Stimulated activated CD4-positive, alpha-beta T cell treated with anti-CD3 and anti-CD28 coated beads, Interleukin-12 subunit alpha, Interleukin-12 subunit beta, amount 100 ng/mL, for 24 hours (primary cell): Measurements from ENCODE around the gene TESPA1.
"Not testable (repeated sequence)": the region's sequence is repeated elsewhere in the genome, so short reads cannot be mapped to it uniquely, and the experiment has no call there.

Experiments used
- DNase-seq, 2 experiments: peaks; one replicate each; pipeline ENCODE4 v3.0.0-alpha.2; 2020; ENCODE audit warnings: low read depth in 2 of 2

TESPA1 gene

DNA sequence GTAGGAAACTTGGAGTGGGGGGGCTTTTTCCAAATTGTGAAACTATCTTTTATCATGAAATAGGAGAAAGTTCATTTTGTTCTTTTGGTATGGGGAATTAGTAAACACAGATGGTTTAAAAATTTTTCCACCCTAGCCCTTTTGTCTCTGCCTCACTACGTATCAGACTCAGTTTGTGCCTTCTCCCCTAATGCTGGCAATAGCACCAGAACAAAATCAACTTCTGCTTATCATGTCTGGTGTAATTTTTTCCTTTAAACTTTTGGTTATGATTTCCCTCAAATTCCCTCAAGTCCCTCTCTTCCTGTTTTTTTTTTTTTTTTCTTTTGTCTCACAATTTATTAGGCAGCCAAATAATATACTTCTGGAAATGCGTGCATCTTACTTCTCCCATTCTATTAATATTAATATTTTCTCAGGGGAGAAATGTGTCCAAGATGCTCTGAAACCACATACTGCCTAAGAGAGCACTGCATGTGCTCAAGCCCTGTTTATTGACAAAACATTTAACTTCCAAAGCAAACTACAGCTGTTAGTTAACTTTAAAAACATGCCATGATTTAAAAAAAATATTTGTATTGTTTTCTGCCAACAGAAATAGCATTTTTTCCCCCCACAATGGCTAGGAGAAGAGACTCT, 35.4 kb downstream of the TESPA1 start:
- DNase-seq: no peak

DNA sequence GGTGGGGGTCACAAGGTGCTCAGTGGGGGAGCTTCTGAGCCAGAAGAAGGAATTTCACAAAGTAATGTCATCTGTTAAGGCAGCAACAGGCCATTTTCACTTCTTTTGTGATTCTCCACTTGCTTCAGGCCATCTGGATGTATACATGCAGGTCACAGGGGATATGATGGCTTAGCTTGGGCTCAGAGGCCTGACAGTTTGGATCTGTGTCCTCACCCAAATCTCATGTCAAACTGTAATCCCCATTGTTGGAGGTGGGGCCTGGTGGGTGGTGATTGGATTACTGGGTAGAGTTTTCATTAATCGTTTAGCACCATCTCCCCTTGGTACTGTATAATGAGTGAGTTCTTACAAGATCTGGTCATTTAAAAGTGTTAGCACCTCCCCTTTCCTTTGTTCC, 36.4 kb downstream of the TESPA1 start:
- DNase-seq: no peak

DNA sequence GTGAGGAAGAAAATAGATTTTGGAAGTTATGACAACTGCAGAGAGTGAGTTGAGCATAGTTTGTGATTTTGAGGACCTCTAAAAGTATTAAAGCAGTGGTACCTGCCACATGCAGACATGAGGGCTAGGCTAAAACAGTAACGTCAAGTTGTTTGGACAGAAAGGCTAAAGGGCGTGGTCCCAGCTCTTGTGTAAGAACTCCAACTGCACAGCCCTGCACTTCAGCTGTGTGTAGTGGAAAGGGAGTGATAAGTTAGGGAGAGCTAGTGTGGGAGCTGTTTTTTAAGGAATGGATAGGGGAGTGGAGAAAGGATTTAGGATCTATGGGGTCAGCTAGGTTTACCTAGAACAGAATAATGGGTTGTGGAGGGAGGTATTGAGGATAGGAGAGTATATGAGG, 39.5 kb downstream of the TESPA1 start:
- DNase-seq: no peak

DNA sequence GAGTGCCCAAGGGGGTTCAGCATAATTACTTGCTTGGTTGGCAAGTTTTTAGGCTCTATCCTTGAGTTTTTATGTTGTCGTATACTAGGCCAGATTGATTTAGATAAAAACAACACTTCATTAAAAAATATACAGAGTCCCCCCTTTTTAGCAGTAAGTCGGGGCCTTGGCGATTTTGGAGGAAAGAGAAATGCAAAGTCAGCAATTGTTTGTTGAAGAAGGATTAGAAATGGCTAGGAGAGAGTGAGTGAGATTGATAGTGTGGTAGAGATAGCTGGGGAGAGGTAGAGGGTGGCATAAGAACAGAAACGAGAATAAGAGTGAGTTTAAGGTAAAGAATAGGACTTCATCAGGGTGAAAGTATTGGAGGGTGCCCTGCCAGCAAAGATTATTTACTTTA, 41.3 kb downstream of the TESPA1 start:
- DNase-seq: not testable (repeated sequence)

DNA sequence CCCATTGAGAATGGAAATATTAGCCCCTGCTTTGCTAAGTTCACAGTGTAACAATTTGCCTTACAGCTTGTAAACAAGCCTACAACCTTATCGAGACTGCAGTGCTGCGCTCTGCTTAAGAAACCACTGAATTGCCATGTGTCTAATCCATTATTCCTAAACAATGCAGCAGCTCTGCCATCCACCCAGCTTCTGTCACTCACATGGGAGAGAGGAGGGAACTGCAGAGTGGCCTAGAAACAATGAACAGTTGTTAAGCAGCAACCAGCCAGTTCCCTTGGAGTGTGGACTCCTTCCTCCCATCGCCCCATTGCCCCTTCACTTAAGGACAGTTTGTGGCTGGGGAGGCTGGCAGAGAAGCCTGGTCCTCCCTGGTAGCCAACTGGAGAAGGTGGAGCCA, 42.9 kb downstream of the TESPA1 start:
- no peak for DNase-seq

DNA sequence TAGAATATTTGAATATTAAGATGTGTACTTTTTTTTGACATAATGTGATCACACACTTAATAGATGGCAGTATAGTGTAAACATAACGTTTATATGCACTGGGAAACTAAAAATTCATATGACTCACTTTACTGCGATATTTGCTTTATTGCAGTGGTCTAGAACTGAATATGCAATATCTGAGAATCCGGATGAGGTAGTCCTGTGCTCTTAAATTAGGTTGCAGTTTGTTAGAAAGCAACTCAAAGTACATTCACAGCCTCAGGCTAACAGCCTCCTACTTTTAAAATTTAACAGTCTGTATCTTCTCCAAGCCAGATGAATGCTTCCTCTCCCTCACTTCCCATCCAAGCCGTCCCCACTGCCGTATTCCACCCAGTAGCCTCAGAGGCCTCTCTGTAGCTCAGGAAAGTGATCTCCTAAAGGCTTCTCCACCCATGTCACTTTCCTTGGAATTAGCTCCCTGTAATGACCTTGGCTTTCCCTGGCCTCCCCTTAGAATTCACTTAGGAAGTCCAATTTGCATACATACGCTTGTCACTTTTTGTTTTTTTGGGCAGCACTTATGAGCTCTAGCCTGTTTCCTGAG, 43.7 kb downstream of the TESPA1 start:
- DNase-seq: no peak

DNA sequence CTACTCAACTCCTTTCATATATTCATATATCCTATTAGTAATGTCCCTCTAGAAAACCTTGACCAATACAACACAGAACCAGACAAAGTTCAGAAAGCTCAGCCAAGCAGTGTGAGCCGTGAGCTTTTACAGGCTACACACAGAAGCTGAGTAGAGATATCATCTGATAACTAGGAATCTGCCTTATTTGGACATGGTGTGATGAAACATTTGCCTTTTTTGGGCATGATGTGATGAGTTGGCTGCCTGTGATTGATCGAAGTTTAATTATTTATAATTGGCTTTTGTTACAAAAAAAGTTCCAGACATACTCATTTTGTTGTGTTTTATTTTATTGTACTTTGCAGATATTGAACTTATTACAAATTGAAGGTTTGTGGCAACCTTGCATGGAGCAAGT, 46.6 kb downstream of the TESPA1 start:
- DNase-seq: no peak

DNA sequence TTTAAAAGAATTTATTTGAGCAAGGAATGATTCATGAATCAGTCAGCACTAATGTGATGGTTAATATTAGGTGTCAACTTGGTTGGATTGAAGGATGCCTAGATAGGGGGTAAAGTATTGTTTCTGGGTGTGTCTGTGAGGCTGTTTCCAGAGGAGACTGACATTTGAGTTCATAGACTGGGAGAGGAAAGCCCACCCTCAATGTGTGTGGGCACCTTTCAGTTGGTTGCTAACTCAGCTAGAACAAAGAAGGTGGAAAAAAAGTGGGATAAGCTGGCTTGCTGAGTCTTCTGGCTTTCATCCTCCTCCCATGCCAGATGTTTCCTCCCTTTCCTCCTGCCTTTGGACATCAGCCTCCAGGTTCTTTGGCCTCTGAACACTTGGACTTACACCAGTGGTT, 47.2 kb downstream of the TESPA1 start:
- DNase-seq: no peak

DNA sequence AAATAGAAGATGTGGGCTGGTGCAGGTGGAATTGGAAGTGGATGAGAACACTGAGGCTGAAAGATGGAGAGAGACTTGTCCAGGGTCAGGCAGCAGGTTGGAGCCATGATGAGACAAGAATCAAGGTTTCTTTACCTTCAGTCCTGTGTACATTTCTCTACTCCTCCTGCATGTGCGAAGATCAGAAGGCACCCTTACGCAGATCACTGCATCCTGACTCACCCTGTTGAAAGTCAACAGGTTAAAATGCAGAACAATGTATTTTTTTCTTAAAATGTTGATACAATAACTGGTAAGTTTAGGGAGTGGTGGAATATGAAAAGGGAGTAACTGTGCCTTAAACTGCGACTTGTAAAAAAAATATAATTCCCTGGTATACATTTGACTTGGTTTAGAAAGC, 47.8 kb downstream of the TESPA1 start:
- DNase-seq: no peak

DNA sequence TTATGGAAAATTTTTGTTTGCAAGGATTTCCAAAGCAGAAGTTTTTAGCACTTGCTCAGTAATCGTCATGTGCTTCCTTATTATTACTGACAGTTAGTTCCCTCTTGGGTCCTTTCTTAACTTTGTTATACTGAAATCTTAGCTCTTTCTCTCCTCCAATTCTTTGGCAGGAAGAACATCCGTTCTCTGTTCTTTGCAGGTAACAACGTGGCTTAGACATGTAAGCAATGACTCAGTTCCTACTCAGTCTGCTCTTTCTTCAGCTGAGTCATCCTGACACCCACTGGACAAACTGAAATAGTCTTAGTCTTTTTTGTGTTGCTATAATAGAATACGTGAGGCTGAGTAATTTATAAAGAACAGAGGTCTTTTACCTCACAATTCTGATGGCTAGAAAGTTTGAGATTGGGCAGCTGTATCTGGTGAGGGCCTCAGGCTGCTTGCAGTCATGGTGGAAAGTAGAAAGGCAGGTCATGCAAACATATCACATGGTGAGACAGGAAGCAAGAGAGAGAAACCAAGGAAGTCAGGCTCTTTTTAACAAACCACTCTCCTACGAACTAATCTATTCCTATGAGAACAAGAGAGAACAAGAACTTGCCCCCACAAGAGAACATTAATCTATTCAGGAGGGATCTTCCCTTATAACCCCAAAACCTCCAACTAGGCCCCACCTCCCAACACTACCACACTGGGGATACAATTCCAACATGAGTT, 49.2 kb downstream of the TESPA1 start:
- peak; percentile 12 to 24 for DNase-seq

DNA sequence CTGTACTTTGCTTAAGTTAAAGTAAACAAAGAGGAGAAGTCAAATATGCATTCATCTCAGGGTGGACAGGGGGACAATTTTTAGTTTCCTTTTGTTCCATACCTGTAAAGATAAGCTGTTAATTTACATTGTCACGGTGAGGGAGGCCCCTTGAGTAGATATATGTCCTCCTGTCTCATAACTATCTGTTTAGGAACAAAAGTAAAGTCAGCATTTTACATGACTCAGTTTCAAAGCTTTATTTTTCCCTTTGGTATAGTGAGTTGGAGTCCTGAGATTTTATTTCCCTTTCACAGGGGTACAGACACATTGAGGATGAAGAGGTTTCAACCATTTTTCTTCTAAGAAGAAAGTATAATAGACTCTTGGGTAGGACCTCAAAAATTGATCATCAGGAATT, 50.1 kb downstream of the TESPA1 start:
- DNase-seq: no peak

DNA sequence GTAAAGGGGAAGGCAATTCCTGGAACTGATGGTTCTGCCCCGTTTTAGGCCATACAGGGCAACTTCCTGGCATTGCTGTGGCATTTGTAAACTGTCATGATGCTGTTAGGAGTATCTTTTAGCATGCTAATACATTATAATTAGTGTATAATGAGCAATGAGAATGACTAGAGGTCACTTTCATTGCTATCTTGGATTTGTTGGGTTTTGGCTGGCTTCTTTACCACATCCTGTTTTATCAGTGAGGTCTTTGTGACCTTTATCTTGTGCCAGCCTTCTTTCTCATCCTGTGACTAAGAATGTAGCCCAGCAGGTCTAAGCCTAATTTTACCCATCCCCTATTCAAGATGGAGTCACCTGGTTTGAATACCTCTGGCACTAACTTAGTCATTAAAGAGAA, 51.2 kb downstream of the TESPA1 start:
- DNase-seq: no peak

DNA sequence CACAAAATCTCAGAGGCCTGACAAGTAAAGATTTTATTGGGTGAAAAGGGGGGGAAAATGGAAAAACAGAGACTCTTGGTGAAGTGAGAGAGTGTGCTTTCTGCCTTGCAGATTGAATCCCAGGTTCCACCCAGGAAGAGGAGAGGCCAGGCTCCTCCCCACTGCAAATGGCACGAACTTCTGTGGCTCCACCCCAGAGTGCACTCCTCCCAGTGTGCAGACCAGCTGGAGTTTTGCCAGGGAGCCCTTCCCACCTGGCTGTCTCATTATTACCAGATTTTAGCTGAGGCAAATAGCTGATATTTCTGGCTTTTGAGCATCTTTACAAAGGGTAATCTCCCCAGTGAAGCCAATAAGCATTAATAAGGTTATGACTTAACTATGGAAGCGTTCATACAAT, 51.9 kb downstream of the TESPA1 start:
- no peak for DNase-seq

DNA sequence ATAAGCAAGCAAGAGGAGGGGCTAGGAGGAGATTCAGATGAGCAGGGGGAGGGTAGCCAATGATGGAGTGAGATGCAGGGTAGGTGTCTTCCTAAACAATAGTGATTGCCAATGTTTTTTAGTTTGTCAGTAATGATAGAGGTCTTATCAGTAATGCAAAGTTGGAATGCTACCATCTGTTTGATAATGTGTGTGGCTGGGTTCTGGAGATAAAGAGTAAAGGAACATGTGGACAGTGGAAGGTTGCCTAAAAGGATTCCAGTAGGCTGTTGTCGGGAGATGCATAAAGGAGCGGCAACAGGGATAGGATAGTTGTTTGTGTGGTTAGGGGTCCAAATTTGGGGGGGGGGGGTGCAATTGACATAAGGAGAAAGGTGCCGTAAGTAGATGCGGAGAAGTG, 52.5 kb downstream of the TESPA1 start:
- no peak for DNase-seq

DNA sequence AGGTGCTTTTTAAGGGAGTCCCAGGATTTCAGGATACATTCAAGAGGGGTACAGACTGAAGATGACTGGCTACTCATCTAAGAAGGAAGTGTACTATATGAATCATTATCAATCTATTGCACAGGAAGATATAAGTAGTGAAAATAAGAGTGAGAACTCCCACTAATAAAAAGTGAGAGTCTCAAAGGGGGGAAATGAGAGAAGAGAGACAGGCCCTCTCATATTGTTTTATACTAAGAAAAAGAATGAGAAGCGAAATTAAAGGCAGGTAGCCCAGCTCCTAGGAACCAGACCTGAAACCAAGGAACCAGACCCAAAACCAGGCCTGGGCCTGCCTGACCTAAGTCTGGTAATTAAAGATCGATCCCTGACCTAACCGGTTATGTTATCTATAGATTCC, 54.6 kb downstream of the TESPA1 start:
- DNase-seq: no peak

DNA sequence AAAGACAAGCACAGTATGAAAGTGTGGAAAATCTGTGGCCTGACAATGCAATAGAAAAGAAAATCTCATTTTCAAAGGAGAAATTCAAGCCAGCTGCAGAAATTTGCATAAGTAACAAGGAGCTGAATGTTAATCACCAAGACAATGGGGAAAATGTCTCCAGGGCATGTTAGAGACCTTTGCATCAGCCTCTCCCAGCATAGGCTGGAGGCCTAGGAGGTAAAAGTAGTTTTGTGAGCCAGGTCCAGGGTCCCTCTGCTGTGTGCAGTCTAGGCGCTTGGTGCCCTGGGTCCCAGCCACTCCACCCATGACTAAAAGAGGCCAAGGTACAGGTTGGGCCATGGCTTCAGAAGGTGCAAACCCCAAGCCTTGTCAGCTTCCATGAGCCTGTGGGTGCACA, 58.3 kb downstream of the TESPA1 start:
- no peak for DNase-seq

DNA sequence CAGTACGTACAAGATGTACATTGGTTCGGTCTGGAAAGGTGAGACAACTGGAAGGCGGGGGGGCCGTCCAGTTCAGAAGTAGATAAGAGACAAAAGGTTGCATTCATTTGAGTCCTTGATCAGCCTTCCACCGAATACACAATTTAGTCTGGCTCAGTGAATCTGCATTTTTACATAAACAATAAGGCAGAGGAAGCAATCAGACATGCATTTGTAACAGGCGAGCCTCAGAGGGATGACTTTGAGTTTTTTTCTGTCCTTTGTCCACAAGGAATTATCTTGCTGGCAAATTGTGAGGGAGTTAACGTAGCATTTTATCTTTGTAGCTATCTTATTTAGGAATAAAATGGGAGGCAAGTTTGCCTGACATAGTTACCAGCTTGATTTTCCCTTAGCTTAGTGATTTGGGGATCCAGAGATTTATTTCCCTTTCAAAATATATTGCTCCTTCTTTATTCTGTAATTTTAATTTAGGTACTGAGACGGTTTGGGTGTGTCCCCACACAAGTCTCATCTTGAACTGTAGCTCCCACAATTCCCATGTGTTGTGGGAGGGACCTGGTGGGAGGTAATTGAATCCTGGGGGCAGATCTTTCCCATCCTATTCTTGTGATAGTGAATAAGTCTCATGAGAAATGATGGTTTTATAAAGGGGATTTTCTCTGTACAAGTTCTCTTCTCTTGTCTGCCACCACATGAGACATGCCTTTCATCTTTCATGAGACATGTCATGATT, 59.4 kb downstream of the TESPA1 start:
- DNase-seq: no peak

DNA sequence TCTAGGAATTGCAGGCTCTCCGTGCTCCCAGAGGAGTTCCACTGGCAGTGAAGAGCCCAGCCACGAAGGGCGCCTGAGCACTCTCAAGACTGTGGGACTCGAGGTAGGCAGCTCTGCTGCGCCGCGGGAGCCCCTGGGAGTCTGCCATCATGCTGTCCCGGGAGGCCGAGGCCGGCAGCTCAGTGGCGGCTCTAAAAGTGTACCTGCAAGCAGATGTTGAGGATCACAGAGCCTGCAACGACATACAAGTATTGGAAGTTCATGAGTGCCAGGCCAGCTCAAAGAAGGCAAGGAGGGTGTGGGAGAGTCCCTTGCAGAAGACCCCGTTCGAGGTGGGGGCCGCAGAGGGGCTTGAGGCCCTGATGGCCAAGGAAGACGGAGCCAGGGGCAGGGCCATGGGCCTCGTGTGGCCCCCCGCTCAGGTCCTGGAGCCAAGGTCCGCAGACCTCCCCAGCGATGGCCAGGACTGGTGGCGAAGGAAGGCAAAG, 67.5 kb downstream of the TESPA1 start:
- no peak for DNase-seq
